CD14-positive monocyte (primary cell): ENCODE measurements around the gene CD4. TPM values are rescaled to one million over a fixed set of nuclear protein-coding genes. Genes with fewer than 3 reads are reported as not detected.

ENCODE experiments used
- DNase-seq, 3 donors: peaks; one replicate each; pipeline ENCODE4 v3.0.0-alpha.2; 2011 to 2022
- H2AFZ ChIP-seq: 2 replicates; pipeline ENCODE4 v1.6.0; 2012; ENCODE audit warnings: mild to moderate bottlenecking, low read depth, low read length, inconsistent platforms; ENCODE audit not compliant: insufficient read depth, poor library complexity, severe bottlenecking
- H3K27ac ChIP-seq, 2 donors: 1 replicate in 1 of 2; 2 replicates in 1 of 2; pipeline ENCODE4 v1.5.1; 2012 to 2013; ENCODE audit warnings: low read length in 2 of 2, control low read depth in 1 of 2, inconsistent platforms in 1 of 2, low read depth in 1 of 2, mild to moderate bottlenecking in 1 of 2
- H3K27me3 ChIP-seq, 2 donors: one replicate each; pipeline versions ENCODE4 v1.6.0 to v1.6.1; 2011 to 2013; ENCODE audit warnings: low read length in 2 of 2; ENCODE audit not compliant: control insufficient read depth in 2 of 2, insufficient read depth in 2 of 2
- H3K36me3 ChIP-seq, 2 donors: replicated peaks in 1 of 2; 1 replicate in 1 of 2; 2 replicates in 1 of 2; pipeline versions ENCODE4 v1.5.1 to v1.6.1; 2012 to 2013; ENCODE audit warnings: low read length in 2 of 2, control low read depth in 1 of 2, inconsistent platforms in 1 of 2, mild to moderate bottlenecking in 1 of 2; ENCODE audit not compliant: insufficient read depth in 2 of 2, control insufficient read depth in 1 of 2
- H3K4me1 ChIP-seq, 2 donors: 1 replicate in 1 of 2; 2 replicates in 1 of 2; pipeline versions ENCODE4 v1.5.1 to v1.6.1; 2012 to 2013; ENCODE audit warnings: low read length in 2 of 2, control low read depth in 1 of 2, inconsistent platforms in 1 of 2, mild to moderate bottlenecking in 1 of 2, moderate library complexity in 1 of 2; ENCODE audit not compliant: insufficient read depth in 2 of 2, control insufficient read depth in 1 of 2
- H3K4me2 ChIP-seq: replicated peaks from 2 replicates; pipeline ENCODE3; 2012; ENCODE audit warnings: low read length, moderate library complexity, mild to moderate bottlenecking; ENCODE audit not compliant: poor library complexity, severe bottlenecking; ENCODE audit errors: extremely low read depth
- H3K4me3 ChIP-seq, 3 experiments: fragments of 200-600 bp in 1 of 3; sonication (generic) in 1 of 3; replicated peaks in 1 of 3; 1 replicate in 2 of 3; 2 replicates in 1 of 3; pipeline ENCODE4 v1.5.1; 2011 to 2013; ENCODE audit warnings: low read length in 3 of 3, mild to moderate bottlenecking in 3 of 3, control low read depth in 2 of 3, low read depth in 2 of 3, inconsistent platforms in 1 of 3, moderate library complexity in 1 of 3
- H3K79me2 ChIP-seq: 2 replicates; pipeline ENCODE4 v1.6.0; 2012; ENCODE audit warnings: mild to moderate bottlenecking, control low read depth, inconsistent platforms, low read length, moderate library complexity; ENCODE audit not compliant: insufficient read depth
- H3K9ac ChIP-seq: 2 replicates; pipeline ENCODE4 v1.6.0; 2017; ENCODE audit warnings: low read length, mild to moderate bottlenecking; ENCODE audit not compliant: insufficient read depth, poor library complexity, severe bottlenecking
- H3K9me3 ChIP-seq, 2 donors: replicated peaks in 1 of 2; 1 replicate in 1 of 2; 2 replicates in 1 of 2; pipeline versions ENCODE4 v1.5.1 to v1.6.1; 2012 to 2013; ENCODE audit warnings: low read length in 2 of 2, control low read depth in 1 of 2; ENCODE audit not compliant: control insufficient read depth in 1 of 2, insufficient read depth in 1 of 2
- H4K20me1 ChIP-seq: 2 replicates; pipeline ENCODE4 v1.6.0; 2012; ENCODE audit warnings: mild to moderate bottlenecking, low read length, control low read depth, moderate library complexity; ENCODE audit not compliant: insufficient read depth
- H3K27ac Mint-ChIP-seq, 7 donors: one replicate each; pipeline ENCODE4 v1.8.0; 2020; ENCODE audit warnings: mild to moderate bottlenecking in 7 of 7, mixed read lengths in 7 of 7, moderate library complexity in 6 of 7, inconsistent platforms in 2 of 7
- H3K27me3 Mint-ChIP-seq, 3 donors: one replicate each; pipeline ENCODE4 v1.8.0; 2021 to 2022; ENCODE audit warnings: low read depth in 3 of 3, mild to moderate bottlenecking in 3 of 3, mixed read lengths in 3 of 3, moderate library complexity in 3 of 3, inconsistent platforms in 1 of 3
- H3K36me3 Mint-ChIP-seq, 2 donors: one replicate each; pipeline ENCODE4 v1.8.0; 2020; ENCODE audit warnings: mixed read lengths in 2 of 2, inconsistent platforms in 1 of 2, mild to moderate bottlenecking in 1 of 2
- H3K4me1 Mint-ChIP-seq: one replicate; pipeline ENCODE4 v1.8.0; 2020; ENCODE audit warnings: mild to moderate bottlenecking, mixed read lengths
- H3K4me3 Mint-ChIP-seq, 2 donors: one replicate each; pipeline ENCODE4 v1.8.0; 2020; ENCODE audit warnings: mild to moderate bottlenecking in 2 of 2, mixed read lengths in 2 of 2, moderate library complexity in 1 of 2
- H3K9me3 Mint-ChIP-seq, 7 donors: one replicate each; pipeline ENCODE4 v1.8.0; 2020 to 2022; ENCODE audit warnings: mixed read lengths in 7 of 7, mild to moderate bottlenecking in 6 of 7, moderate library complexity in 6 of 7, inconsistent platforms in 2 of 7
- WGBS: methylation state at CpG from one replicate; pipeline ENCODE4 v1.1.5; 2013; ENCODE audit warnings: missing lambda C conversion rate; ENCODE audit not compliant: insufficient coverage; 5-methylcytosine and 5-hydroxymethylcytosine counted together
- intact Hi-C, 2 donors: fragments of 100-400 bp; cut with micrococcal nuclease; formaldehyde crosslinking; loops; one replicate each; pipeline versions ENCODE4 v1.15.0 to v1.15.1; 2023
- polyA plus RNA-seq, 3 donors: library from polyadenylated mRNA; depleted of rRNA in 1 of 3; unstranded in 2 of 3; stranded (reverse) in 1 of 3; fragments of 300-500 nt in 2 of 3; fragments of >200 nt in 1 of 3; fragmentation: Illumina TruSeq in 2 of 3; gene quantifications; 1 replicate in 2 of 3; 2 replicates in 1 of 3; pipeline ENCODE4 v1.2.3, GENCODE V29; 2012 to 2021
- TF ChIP-seq, protein P1 (sequence below): fragments of 200-600 bp; IDR thresholded peaks from one replicate; pipeline ENCODE4 v1.8.0; 2022; ENCODE audit warnings: antibody characterized with exemption, mild to moderate bottlenecking

CD4 gene
- polyA plus RNA-seq, 3 donors = 261 to 371 (median 269) TPM

DNA sequence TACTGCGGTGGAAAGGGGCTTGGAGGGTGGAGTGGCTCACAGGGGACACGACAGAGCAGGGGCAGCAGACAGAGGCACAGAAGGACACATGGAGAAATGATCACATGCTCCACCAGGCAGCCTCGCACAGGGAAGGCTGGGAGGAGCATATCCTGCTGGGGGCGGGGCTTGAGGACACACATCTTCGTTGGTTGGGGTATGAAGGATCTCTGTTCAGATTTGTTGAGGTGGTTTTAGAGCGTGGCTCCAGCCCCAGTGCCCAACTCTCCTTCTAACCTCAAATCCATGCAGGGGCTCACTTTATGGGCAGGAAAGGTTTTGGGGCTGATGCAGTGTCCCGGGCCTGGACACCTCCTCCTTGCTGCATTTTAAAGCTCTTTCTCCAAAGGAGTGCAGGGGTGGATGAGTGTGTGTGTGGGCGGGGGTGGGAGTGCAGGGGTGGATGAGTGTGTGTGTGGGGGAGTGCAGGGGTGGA is 38.1 kb downstream of the CD4 start:
- no peak overlapping the region for H3K9ac ChIP-seq

DNA sequence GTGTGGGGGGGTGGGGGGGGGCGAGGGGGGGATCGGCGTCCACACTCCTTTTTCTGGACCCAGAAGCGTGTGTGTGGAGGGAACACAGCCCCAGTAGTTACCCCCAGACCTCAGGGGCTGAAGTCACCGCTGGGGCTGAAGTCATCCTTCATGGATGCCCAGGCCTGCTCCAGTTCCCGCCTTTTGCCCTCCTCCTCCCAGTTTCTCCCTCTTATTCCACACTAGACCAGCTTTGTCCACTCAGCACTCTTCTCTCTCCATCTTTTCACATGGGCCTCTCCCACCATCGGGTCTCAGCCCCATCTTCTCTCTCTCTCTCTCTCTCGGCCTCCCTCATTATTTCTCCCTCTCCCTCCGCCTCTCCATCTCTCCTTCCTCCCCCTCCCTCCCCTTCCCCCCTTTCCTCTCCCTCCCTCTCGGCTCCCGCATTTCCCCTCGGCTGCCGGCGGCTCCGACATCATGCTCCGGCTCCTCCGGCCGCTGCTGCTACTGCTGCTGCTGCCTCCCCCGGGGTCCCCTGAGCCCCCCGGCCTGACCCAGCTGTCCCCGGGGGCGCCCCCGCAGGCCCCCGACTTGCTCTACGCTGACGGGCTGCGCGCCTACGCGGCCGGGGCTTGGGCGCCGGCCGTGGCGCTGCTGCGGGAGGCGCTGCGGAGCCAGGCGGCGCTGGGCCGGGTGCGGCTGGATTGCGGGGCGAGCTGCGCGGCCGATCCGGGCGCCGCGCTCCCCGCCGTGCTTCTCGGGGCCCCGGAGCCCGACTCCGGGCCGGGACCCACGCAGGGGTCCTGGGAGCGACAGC is 38.9 kb downstream of the CD4 start, which contains the start of gene P3H3:
TSS of gene P3H3 (plus strand) at position 426 of the 799 bp plus-strand sequence. CDS start at position 460, 34 bp downstream.
- Mint-ChIP-seq H3K36me3 (peaks cover 16 to 26% of the 10 kb centered on the region in 2 donors), H3K4me1 (peaks cover 26% of the 10 kb centered on the region), H3K4me3 (peak within 1 kb of the TSS; percentile 84 to 95), H3K27me3 (peaks cover 52 to 70% (median 54%) of the 10 kb centered on the region in 3 donors), H3K27ac (peak within 1 kb of the TSS in 2 of 7 donors; percentile 40 to 63), H3K9me3 (peaks cover 0 to 12% (median 8%) of the 10 kb centered on the region in 7 donors)
- WGBS = under 1% methylated on average over 55 of the region's 60 CpGs
- H4K20me1 ChIP-seq = peaks cover 29% of the 10 kb centered on the region
- H2AFZ ChIP-seq = peak within 1 kb of the TSS; percentile 85
- peaks cover 12 to 49% of the 10 kb centered on the region in 2 donors for H3K27me3 ChIP-seq
- H3K27ac ChIP-seq = no peak within 1 kb of the TSS
- peak within 1 kb of the TSS; percentile 53 for H3K9ac ChIP-seq
- peak within 1 kb of the TSS; percentile 98 for H3K4me2 ChIP-seq
- intact Hi-C loops = loop anchor here (5.0 kb wide), 3 partner anchors 36 to 206 kb away; no protein-coding TSS in a partner anchor
- H3K36me3 ChIP-seq = no peaks in the 10 kb centered on the region
- TF ChIP-seq, protein P1, sequence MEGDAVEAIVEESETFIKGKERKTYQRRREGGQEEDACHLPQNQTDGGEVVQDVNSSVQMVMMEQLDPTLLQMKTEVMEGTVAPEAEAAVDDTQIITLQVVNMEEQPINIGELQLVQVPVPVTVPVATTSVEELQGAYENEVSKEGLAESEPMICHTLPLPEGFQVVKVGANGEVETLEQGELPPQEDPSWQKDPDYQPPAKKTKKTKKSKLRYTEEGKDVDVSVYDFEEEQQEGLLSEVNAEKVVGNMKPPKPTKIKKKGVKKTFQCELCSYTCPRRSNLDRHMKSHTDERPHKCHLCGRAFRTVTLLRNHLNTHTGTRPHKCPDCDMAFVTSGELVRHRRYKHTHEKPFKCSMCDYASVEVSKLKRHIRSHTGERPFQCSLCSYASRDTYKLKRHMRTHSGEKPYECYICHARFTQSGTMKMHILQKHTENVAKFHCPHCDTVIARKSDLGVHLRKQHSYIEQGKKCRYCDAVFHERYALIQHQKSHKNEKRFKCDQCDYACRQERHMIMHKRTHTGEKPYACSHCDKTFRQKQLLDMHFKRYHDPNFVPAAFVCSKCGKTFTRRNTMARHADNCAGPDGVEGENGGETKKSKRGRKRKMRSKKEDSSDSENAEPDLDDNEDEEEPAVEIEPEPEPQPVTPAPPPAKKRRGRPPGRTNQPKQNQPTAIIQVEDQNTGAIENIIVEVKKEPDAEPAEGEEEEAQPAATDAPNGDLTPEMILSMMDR = no peak
- H3K4me3 ChIP-seq = peak within 1 kb of the TSS; percentile 33 to 82 (median 48)
- DNase-seq = no peak
- peaks cover 0 to 6% of the 10 kb centered on the region in 2 donors for H3K9me3 ChIP-seq
- peaks cover 15 to 33% of the 10 kb centered on the region in 2 donors for H3K4me1 ChIP-seq
- H3K79me2 ChIP-seq = no peaks in the 10 kb centered on the region

More for the DNA sequence above, 38.1 kb downstream of the CD4 start:
- intact Hi-C loops = loop anchor here (5.0 kb wide), 3 partner anchors 35 to 205 kb away; no protein-coding TSS in a partner anchor
- TF ChIP-seq, protein P1 = no peak
- Histone ChIP-seq H3K27ac (no peak overlapping the region), H4K20me1 (peaks cover 29% of the 10 kb centered on the region), H2AFZ (no peak overlapping the region), H3K36me3 (no peaks in the 10 kb centered on the region), H3K4me1 (peaks cover 15 to 40% of the 10 kb centered on the region in 2 donors), H3K4me3 (no peak overlapping the region), H3K9me3 (peaks cover 0 to 6% of the 10 kb centered on the region in 2 donors), H3K4me2 (peak overlapping the region; percentile 22), H3K79me2 (no peaks in the 10 kb centered on the region), H3K27me3 (peaks cover 12 to 50% of the 10 kb centered on the region in 2 donors)
- Mint-ChIP-seq H3K9me3 (peaks cover 0 to 12% (median 8%) of the 10 kb centered on the region in 7 donors), H3K4me1 (peaks cover 33% of the 10 kb centered on the region), H3K27ac (no peak overlapping the region), H3K27me3 (peaks cover 54 to 75% (median 58%) of the 10 kb centered on the region in 3 donors), H3K36me3 (peaks cover 16 to 26% of the 10 kb centered on the region in 2 donors), H3K4me3 (peak overlapping the region; percentile 63 to 84)
- DNase-seq = no peak
- WGBS = 8% methylated on average over 2 of the region's 8 CpGs
